AG04450 (cell line): ENCODE measurements around the gene RAB4A. TPM values are rescaled to one million over a fixed set of nuclear protein-coding genes. Genes with fewer than 3 reads are reported as not detected.

ENCODE experiments used
- CTCF ChIA-PET: fragments of 300-600, 350-600 bp; formaldehyde crosslinking; extraction: SDS; loops from one replicate; lab custom pipeline; 2022; ENCODE audit warnings: antibody characterized with exemption, inconsistent platforms; lab: Charles Lee
- POLR2A ChIA-PET: fragments of 350-600 bp; formaldehyde crosslinking; extraction: SDS; loops from one replicate; lab custom pipeline; 2021; ENCODE audit warnings: antibody characterized with exemption, inconsistent platforms; lab: Yijun Ruan, JAX
- DNase-seq: peaks from one replicate; pipeline ENCODE4 v3.0.0-alpha.2; 2011; ENCODE audit warnings: low read depth, low spot score
- H3K27ac ChIP-seq: one replicate; pipeline ENCODE4 v1.5.1; 2012; ENCODE audit warnings: low read depth, low read length, control low read depth
- H3K27me3 ChIP-seq: one replicate; pipeline ENCODE4 v1.6.0; 2012; ENCODE audit warnings: low read length; ENCODE audit not compliant: control insufficient read depth, insufficient read depth
- H3K4me3 ChIP-seq: 2 replicates; pipeline ENCODE4 v1.5.1; 2011; ENCODE audit warnings: mild to moderate bottlenecking, low read depth, low read length, control low read depth
- H3K9me3 ChIP-seq: 2 replicates; pipeline ENCODE4 v1.5.1; 2012; ENCODE audit warnings: low read length; ENCODE audit not compliant: control insufficient read depth, insufficient read depth
- polyA plus RNA-seq: library from polyadenylated mRNA; depleted of rRNA; stranded (reverse); fragments of >200 nt; gene quantifications from 2 replicates; pipeline ENCODE4 v1.2.3, GENCODE V29; 2011
- TF ChIP-seq, protein P1 (sequence below): IDR thresholded peaks from 2 replicates; pipeline ENCODE4 v1.5.1; 2011; ENCODE audit warnings: low read depth, low read length, control low read depth, inconsistent platforms

Gene RAB4A
- polyA plus RNA-seq, 1 experiment, result 50.6 TPM

DNA sequence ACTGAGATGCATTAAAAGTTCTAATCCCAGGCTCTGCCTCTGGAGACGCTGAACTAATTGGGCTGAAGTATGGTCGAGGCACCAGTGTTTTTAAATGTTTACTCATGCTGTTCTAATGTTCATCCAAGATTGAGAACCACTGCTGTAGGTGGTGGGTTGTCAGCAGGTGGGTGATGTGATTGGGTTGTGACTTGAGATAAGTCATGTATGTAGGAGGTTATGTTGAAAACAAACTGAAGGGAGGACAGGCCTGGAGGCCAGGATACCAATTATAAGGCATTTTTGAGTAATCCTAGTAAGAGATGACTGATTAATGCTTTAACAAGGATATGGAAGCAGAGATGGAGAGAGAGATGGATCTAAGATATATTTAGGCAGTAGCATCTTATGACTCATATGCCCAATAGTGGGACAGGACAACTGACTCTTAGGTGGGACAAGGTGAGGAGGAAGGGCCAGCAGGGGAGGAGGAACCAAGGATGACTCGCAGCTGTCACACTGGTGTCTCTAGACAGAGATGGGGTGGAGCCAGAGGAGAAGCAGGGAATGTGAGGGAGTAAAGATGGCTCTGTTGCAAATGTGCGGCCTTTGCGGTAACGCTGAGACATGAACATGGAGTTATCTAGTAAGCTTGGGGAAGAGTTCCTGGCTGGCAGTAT lies 29.3 kb downstream of the RAB4A start:
- H3K27ac ChIP-seq, result no peak overlapping the region
- no peak for DNase-seq
- H3K4me3 ChIP-seq, result no peak overlapping the region
- ChIA-PET POLR2A (no interaction called here), CTCF (no interaction called here)
- TF ChIP-seq, protein P1, sequence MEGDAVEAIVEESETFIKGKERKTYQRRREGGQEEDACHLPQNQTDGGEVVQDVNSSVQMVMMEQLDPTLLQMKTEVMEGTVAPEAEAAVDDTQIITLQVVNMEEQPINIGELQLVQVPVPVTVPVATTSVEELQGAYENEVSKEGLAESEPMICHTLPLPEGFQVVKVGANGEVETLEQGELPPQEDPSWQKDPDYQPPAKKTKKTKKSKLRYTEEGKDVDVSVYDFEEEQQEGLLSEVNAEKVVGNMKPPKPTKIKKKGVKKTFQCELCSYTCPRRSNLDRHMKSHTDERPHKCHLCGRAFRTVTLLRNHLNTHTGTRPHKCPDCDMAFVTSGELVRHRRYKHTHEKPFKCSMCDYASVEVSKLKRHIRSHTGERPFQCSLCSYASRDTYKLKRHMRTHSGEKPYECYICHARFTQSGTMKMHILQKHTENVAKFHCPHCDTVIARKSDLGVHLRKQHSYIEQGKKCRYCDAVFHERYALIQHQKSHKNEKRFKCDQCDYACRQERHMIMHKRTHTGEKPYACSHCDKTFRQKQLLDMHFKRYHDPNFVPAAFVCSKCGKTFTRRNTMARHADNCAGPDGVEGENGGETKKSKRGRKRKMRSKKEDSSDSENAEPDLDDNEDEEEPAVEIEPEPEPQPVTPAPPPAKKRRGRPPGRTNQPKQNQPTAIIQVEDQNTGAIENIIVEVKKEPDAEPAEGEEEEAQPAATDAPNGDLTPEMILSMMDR, result no peak
- H3K9me3 ChIP-seq, result no peaks in the 10 kb centered on the region
- no peaks in the 10 kb centered on the region for H3K27me3 ChIP-seq

GRCh38 chr1:229302740-229303139 lies 31.8 kb downstream of the RAB4A start:
- ChIA-PET POLR2A (no interaction called here), CTCF (no interaction called here)
- no peak overlapping the region for H3K4me3 ChIP-seq
- no peaks in the 10 kb centered on the region for H3K9me3 ChIP-seq
- DNase-seq, result no peak
- no peak overlapping the region for H3K27ac ChIP-seq
- TF ChIP-seq, protein P1, result no peak
- H3K27me3 ChIP-seq, result no peaks in the 10 kb centered on the region

DNA sequence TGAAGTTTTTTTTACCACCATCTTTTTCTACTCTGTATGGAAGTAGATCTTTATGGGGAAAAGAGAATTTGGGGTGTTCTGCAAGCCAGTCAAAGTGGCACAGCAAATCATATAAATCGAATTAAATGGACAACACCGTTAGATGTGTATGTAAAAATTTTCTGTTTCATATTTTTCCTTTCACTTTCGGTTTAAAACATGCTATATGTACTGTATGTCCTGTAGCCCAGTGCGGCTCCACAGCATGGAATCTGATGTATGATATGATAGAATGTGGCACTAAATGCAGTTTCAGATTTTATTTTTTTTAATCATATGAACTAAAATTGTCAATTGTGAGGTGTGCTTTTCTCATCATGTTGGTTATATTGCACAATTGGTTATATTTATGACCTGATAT lies 32.9 kb downstream of the RAB4A start:
- no peaks in the 10 kb centered on the region for H3K27me3 ChIP-seq
- no peak for DNase-seq
- TF ChIP-seq, protein P1, result no peak
- no peak overlapping the region for H3K4me3 ChIP-seq
- no peak overlapping the region for H3K27ac ChIP-seq
- ChIA-PET POLR2A (no interaction called here), CTCF (no interaction called here)
- H3K9me3 ChIP-seq, result no peaks in the 10 kb centered on the region

- DNase-seq, result no peak
- H3K9me3 ChIP-seq, result no peaks in the 10 kb centered on the region
- POLR2A ChIA-PET, result no interaction called here
- TF ChIP-seq, protein P1, result no peak
- H3K27me3 ChIP-seq, result no peaks in the 10 kb centered on the region
- CTCF ChIA-PET, result interaction anchor here (1.2 kb wide), 1 partner anchor 9 kb away, joined by 3 read pairs; no protein-coding TSS in a partner anchor
- H3K4me3 ChIP-seq, result no peak overlapping the region
- H3K27ac ChIP-seq, result no peak overlapping the region
Observed at GRCh38 chr1:229305392-229305791, 34.5 kb downstream of the RAB4A start.

- Histone ChIP-seq H3K4me3 (no peak overlapping the region), H3K27ac (no peak overlapping the region), H3K9me3 (no peaks in the 10 kb centered on the region), H3K27me3 (no peaks in the 10 kb centered on the region)
- ChIA-PET POLR2A (no interaction called here), CTCF (no interaction called here)
- TF ChIP-seq, protein P1, result no peak
- DNase-seq, result no peak
Observed at GRCh38 chr1:229309074-229309473, 38.2 kb downstream of the RAB4A start.
